COLO829 (cell line): ENCODE results near the gene ZNF423.

Source experiments
- DNase-seq: peaks from one replicate; pipeline ENCODE4 v3.0.0; 2012; ENCODE audit warnings: low spot score

ZNF423 gene

DNA sequence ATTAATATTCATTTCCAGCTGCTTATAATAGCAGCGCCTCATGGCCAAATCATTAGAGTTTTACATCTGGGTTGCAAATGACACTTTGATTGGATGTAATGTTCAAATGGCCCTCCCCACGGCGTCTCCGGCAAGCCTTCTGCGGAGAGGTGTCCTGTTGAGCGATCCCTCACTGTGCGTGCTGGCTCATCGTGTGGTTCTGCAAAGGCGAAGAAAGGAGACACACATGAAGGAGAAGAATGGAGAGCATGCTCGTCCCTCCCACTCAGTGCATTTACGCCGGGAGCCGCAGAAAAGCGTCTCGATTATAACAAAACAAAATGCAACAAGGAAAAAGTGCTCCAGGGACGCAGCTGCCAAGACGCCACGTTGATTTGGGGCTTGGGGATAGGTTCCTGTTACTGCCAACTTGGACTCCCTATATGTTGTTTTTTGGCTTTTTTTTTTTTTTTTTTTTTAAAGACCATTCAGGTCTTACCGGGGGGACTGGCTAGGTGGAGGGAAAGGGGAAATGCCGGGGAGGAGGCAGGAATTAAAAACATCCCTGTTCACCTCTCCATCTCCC lies 364.7 kb downstream of the ZNF423 start:
- no peak for DNase-seq

DNA sequence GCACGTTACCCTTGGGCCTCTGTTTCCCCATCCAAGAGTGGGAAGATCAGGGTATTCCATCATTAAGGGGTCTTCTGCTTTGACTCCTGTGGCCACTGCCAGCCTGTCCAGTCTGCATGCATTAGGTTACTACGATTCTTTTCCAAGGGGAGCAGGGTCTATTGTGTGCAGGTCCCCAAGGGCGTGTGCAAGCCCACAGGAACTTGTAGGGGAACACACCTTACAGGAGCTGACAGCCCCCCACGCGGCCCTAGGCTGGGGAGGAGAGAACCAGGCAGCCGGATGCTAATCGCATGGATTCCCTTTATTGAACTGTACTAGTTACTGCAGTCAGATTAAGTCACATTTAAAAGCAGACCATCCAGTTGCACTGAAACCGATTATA lies 365.6 kb downstream of the ZNF423 start:
- DNase-seq = no peak

DNA sequence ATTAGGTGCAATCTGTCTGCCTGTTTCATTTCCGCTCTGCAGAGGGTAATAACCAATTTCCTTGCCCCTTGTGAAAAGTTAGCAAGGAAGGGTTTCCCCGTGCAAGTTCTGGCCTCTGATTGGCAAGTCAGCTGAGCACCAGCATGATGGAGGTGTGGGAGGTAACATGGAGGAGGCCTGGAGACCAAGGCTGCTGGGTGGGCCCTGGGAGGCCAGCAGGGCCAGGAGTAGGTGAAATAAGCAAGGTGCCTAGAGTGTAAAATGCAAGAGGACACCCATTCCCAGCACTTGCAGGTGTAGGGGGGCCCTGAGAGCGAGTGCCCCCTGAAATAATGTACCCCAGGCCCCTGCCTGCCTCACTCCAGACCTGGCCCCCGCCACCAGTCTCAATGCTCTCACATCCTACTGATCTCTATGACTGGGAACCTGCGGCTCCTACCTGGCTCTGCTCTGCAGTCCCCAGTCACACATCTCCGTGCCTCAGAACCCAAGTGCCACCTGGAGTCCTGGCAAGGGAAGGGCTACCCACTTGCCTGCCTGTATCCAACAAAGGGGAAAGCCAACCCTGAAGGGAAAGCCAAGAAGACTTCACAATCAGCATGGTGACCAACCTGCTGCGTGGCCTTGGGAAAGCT lies 366.1 kb downstream of the ZNF423 start:
- DNase-seq = no peak

DNA sequence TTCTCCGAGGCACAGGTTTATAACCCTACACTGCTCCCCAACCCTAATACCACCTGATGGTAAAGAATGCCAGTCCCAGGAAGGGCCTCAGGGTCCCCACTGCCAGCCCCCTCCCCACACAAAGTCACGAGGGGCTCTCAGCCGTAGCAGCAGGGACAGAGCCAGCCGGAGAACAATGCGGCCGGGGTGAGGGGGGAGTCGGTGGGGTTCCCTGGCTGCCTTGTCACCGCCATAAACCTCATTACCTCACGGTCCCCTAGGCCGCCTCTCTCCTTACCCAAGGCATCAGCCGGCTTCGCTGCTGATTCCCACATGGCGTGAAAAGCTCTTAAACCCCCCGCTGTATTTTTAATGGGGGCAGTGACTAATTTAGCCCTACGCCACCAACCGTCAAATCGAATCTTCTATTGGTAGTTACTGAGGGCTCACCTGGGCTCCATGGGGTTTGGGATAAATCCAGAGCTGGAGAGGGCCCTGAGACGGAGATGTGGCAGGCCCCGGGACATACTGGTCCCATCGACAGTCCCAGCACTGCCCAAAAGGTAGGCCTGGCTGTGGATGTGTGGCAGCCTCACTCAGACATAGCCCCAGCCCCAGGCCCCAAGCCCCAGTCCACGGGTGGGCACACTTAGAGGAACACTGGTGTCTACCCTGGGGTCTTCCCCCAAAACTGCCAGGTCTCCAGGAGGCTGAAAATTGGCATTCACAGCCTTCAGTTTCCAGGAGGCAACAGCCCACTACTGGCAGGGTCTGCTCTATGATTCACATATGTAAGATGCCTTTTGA lies 367.0 kb downstream of the ZNF423 start:
- no peak for DNase-seq

DNA sequence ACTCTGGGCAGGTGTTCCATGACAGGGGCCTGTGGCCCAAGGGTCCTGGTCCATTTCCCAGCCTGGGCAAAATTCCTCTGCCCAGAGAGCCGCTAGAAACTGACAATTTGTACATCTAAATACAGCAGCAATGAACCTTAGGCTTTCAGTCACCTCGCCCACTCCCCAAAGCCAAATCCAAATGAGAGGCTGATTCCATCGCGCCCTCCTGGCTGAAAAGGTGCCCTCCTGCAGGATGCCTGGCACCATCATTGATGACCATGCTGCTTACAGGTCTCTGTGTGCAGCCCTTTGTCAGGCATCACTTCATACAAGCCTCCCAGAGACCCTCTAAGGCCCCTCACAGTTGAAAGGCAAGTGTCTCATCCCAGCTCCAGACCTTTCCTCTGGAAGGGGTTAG lies 367.6 kb downstream of the ZNF423 start:
- no peak for DNase-seq

DNA sequence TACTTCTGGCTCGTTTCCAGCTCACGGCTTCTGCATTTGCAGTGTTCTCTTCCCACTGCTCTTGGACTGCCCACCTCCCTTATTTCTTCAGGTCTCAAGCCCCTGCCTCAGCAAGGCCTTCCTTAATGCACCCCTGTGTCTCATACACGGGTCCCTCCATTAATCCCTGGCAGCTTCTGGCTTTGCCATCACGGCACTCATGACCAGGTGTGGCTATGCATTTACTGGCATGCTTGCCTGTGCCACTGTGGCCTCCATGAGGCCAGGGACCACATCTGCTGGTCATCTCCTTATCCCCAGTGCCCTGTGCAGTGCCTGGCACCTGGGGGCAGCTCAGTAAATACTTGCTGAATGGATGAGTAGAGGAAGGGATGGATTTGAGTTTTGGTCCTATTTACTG lies 368.2 kb downstream of the ZNF423 start:
- no peak for DNase-seq

DNA sequence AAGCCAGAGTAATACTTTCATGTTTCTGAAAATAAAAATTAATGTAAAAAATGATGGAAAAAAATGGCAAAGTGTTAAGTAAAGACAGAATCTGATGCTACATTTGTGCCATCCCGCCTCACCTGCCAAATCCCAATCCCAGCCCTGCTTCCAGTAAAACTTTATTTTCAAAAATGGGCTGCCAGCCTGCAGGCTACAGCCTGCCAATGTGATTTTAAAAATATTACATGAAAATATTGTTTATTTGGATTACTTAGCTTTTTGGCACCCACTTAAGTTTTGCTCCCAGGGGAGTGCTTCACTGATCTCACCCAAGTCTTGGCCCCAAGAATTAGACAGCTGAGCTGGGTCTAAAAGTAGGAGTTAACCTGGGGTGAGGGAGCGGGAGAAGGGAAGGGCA lies 369.5 kb downstream of the ZNF423 start:
- DNase-seq = no peak

DNA sequence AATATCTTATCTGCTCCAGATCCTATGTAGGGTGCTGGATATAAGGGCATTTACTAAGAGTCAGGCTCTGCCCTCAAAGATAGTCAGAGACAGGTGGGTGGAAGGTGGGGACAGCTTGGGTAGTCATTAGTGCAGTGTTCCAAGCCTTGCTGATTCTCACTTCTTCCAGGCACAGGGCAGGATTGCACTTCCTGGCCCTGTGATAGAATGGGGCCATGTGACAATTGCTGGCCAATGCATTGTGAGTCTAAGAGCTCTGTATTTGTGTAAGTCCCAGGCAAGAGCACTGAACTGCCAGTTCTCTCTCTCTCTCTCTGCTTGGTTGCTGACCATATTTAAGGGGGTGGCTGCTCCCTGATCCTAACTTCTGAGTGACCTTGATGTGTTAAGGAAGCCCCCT lies 370.2 kb downstream of the ZNF423 start:
- no peak for DNase-seq

DNA sequence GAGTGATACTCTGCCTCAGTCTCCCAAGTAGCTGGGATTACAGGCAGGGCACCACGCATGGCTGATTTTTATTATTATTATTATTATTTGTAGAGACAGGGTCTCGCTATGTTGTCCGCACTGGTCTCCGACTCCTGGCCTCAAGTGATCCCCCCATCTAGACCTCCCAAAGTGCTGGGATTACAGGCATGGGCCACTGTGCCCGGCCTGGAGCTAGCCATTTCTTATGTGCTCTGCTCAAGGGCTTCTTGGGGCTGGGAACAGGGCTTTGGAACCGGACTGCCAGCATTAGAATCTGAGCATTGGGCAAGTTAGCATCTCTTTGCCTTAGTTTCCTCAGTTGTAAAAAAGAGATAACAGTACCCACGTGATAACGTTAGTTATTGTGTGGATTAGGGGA lies 371.0 kb downstream of the ZNF423 start:
- DNase-seq = no peak

DNA sequence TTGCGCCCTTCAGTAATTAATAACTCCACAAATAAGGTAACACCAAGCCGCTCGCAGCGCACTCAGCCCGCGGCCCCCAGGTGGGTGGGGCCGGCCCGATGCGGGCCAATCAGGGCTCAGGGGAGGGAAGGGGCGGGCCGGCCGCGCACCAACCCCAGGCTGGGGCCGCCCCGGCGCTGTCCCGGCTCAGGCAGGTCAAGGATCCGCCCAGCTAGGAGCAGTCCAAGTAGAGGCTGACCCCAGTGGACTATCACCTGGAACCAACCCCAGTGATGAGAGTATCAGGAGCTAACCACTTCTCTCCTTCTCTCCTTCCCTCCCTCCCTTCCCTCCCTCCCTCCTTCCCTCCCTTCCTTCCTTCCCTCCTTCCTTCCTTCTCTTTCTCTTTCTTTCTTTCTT lies 371.5 kb downstream of the ZNF423 start:
- DNase-seq = no peak

DNA sequence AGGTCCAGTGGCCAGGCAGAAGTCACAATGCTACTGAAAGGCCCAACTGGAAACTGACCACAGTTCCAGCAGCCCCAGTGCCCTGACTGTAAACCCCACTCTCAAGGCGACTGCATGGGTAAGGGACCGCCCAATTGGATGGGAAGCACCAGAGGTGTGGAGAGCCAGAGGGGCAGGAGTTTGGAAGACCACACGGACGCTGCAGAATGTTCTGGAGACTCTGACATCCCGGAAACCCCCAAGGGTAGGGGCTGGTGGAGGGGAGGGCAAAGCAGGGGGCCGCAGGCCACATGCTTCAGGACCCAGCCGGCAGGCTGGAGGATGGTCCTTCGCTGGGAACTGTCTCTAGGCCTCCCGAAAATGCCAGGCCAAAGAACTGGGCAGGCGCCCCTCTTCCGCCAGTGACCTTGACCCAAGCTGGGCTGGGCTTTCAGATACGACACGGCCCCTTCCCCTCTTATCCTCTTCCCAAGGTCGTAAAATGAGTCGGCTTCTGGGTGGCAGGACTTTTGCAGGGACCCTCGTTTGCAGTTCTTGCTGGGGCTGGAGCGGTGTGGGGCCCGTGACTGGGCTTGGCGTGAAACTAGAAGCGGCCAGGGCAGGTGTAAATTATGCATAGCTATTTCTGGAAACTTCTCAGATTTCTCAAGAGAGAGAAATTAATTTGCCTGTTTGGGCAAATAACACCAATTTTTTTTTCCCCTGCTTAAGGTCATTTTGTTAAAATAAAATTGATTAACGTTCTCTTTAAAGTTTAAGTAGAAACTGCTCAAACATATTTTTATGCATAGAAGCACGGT lies 372.1 kb downstream of the ZNF423 start:
- no peak for DNase-seq

DNA sequence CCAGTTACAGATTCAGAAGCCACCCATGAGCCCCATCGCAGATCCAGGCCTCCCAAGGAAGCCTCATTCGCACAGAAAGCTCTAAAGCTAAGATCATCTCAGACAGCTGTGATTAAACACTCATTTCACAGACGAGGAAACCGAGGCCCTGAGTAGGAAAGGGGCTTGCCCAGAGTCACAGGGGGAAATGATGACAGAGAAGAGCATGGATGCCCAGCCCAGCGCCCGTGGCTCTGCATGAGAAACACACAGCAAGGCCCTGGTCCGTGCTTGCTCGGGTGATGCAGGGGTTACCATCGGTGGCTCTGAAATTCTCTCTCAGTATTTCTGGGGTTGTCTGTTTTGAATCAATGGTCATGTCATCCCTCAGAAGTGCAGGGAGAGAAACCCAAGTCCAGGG lies 372.7 kb downstream of the ZNF423 start:
- DNase-seq = no peak

DNA sequence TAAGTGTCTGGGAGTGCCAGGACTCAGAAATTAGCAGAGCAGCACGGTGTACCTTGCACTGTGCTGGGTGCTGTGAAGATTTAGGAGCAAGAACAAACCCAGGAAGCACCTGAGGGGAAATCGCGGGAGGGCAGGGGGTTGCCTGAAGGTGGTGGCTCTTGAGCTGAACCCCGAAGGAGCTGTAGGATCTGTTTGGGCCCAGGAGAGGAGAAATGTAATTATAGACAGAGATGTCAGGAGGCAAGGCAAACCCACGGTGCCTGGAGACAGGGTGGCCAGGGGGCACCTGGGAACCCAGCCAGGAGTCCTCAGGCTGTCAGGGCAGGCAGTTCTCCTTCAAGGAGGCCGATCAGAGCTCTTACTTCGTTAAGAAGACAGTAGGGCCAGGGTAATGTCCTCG lies 373.2 kb downstream of the ZNF423 start:
- DNase-seq = no peak

DNA sequence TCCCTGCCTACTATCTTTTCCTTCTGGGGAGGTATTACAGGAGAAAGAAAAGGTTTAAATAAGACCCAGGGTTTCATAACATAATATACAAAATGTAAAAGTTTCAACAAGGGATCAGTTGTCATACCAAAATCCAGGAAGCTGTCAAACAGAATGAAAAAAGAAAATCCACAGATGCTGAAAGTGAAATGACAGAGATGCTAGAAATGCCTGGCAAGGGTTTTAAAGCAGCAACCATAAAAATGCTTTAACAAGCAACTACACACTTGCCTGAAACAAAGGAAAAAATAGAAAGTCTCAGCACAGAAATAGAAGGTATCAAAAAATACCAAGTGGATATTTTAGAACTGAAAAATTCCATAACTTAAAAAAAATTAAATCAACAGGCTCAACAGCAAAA lies 377.3 kb downstream of the ZNF423 start:
- DNase-seq = no peak

DNA sequence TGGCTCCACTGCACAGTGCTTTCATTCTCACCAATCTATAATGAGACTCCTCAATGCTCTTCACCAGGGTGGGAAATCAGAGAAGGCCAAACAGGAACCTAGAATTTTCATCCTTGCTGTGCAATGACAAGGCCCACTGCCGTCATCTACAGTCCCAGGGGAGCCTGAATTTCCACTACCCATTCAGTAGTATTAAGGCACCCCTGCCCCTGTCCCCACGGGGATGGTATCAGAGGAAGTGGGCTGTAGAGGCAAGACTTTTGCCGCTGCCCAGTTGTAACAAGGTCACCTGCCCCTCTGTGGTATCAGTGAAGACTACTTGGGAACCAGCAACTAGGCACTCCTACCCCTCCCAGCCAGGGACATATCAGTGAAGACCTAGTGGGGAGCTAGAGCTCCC lies 377.8 kb downstream of the ZNF423 start:
- no peak for DNase-seq

DNA sequence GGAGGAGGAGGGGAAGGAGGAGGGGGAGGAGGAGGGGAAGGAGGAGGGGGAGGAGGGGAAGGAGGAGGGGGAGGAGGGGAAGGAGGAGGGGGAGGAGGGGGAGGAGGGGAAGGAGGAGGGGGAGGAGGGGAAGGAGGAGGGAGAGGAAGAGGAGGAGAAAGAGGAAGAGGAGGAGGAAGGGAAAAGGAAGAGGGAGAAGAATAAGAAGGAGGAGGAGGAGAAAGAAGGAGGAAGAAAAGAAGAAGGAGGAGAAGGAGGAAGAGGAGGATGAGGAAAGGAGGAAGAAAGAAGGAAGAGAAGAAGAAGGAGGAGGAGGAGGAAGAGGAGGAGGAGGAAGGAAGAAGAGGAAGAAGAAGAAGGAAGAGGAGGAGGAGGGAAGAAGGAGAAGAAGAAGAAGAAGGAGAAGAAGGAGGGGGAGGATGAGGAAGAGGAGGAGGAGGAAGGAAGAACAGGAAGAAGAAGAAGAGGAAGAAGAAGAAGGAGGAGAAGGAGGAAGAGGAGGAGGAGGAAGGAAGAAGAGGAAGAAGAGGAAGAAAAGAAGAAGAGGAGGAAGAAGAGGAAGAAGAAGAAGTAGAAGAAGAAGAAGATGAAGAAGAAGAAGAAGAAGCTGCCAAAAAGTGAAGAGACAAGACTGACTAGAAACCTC lies 378.5 kb downstream of the ZNF423 start:
- no peak for DNase-seq

DNA sequence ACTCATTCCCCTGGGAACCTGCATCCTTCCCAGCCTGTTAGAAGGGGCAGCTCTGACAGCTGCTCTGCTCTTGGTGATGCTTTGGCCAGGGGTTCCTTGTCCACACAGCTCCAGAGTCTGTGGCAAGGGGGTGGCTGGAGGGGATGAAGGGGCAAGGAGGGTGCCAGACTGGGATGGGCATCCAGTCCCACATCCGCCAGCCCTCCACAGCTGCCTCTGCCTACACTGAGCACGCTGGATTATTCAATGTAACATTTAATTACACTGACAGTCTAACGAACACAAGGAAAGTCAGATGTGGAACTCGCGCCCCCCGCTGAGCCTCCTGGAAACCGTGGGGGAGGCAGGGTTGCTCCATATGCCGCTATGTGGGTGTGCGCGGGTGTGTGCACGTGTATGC lies 381.2 kb downstream of the ZNF423 start:
- no peak for DNase-seq

DNA sequence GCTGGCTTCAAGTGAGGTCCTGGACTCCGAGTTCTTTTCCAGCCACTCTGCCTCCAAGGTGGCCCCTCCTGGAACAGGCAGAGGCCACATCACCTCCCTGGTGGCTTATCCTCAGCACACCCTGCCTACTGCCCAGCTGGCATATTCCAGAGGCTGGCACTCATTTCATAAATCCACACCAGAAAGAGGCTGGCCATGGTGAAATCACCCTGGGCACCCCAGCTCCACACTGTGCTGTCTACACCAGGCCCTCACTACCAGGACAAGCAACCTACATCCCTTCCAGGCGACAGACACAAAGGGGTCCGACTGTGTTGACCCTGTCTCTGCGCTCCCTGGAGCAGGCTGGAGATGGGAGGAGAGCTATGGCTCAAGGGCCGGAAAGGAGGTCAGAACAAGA lies 382.1 kb downstream of the ZNF423 start:
- DNase-seq = no peak

DNA sequence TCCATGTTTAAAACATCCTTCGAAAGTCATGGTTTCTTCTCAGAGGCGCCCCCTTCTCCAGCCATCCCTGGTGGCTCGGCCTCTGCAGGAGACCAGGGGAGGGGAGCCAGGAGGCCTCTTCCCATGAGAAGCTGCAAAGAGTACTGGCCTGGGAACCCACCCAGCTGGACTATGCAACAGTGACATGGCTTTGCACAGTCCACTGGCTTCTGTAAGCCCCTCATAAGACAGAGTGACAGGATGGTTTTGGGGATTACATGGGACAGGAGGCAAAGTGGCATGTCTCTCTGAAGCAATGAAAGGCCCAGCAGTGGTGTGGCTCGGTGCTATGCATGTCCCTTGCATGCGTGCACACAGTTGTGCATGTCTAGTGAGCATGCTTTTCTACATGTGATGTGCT lies 382.8 kb downstream of the ZNF423 start:
- DNase-seq = no peak

DNA sequence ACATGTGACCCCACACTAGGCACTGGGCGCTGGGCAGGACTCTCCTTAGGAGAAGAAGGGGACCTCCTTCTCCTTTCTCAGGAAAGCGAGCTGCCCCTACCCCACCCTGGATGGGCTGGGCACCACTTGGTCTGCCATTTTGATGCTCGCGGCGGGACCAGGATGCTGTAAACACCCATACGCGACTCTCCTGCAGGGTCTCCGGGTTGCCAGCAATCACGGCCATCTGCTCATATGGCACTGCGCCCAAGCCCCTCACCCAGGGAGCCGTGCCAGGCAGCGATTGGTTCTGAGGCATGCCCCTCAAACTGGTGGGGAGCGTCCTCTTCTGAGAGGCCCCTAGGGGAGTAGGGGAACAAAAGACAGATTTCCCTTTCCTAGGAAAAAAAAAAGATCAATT lies 383.3 kb downstream of the ZNF423 start:
- DNase-seq = no peak

DNA sequence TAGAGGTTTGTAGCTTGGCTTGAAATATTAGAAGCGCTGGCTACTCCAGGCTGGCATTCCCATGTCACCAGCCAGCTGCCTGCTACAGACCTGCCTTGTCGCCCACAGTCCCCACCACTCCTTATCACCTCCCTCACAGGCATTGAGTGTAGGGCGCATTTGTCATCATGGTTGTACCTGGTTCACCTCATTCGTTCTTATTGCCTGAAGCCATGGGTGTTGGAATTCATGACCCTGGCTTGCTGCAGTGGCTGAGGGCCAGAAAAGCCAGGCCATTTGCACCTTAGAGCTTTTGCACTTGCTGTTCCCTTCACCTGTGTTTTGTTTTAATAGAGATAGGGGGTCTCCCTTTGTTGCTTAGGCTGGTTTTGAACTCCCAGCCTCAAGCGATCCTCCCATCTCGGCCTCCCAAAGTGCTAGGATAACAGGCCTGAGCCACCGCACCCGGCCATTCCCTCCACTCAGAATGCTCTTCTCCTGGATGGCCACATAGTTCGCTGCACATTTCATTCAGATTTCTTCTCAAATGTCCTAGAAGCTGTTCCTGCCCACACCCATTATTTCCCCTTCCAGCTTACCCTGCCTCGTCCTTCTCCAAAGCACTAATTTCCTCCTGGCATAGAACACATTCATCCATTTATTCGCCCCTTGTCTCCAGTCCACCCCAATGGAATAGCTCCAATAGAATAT lies 384.7 kb downstream of the ZNF423 start:
- no peak for DNase-seq

DNA sequence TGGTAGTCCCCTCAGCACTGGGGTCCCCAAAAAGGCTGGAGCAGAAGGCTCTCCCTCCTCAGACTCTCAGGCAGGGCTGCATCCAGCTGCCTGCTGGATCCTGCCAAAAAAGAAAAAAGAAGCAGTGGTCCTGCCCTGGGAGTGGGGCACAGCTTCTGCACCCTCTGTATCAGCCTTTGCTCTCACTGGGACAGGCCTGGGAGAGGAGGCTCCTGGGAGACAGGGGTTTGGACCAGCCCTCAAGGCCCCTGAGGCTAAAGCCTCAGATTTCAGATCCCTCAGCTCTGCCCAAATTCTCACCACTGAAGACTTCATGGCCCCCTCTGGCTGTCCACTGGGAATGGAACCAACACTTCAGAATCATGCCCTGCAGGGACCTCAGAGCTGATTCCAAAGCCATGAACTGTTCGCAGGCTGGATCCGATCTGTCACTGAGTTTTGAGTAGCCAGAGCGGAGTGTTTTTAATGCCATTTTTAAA lies 385.4 kb downstream of the ZNF423 start:
- no peak for DNase-seq
